Measurements from ENCODE around the gene NHLRC4. TPM values are rescaled to one million over a fixed set of nuclear protein-coding genes. Genes with fewer than 3 reads are reported as not detected.

Gene NHLRC4
- total and polyA plus RNA-seq, 9 of the 15 experiments (the other 6 are each of a cell fraction or from before 2014, with no cell fraction given) = 0.24 to 3.7 (median 1.3) TPM; not detected in 2

DNA sequence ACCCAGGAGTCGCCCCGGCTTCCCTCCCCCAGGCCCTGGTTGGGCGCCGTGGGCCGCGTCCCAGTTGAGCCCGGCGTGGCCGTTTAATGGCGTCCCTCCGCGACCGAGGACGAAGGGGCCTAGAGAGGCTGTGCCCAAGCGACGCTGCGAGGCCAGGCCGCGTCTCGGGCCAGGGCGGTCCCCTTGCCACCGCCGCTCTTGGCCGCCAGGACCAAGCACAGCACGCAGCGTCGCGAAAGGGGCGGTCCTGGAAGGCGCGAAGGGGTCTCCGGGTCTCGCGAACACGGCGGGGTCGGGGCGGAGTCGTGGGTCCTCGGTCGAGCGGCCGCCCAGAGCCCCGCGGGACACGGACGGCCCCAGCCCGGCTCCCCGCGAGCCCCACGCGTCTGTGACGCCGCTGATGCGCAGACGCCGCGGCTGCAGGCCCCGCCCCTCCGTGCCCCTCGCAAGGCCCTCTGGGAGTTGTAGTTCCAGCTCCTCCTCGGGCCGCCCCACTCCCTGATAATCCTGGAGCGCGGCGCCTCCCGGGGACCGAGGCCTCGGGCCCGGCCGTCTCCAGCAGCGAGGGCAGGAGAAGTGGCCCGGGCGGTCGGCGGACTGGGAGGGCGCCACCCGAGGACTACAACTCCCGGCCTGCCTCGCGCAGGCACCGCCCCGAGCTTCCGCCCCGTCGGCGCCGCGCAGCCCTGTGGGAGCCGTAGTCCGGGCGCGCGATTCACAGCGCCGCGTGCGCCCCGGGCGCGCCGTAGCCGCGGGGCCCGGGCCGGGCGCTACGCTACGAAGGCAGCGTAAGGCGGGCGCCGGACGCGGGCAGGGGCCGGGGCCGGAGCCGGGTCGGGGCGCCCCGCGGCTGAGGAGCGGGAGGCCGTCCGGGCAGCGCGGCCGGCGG, 39.5 kb upstream of the NHLRC4 start, which contains the start of gene CAPN15 (continued):
- TF ChIP-seq SIRT6 (IDR thresholded peaks at IDR 0.05; ENCODE audit: low read depth, low read length) (no peak), HDAC8 (tag; IDR thresholded peaks at IDR 0.05) (0 out of 2 replicates have a peak, but pooled peaks have one; percentile 68), CBFB (CRISPR knock-in tag; IDR thresholded peaks at IDR 0.05) (peak; percentile 50; the same call in 1 of the 2 replicates)
- TF ChIP-seq, protein P1, sequence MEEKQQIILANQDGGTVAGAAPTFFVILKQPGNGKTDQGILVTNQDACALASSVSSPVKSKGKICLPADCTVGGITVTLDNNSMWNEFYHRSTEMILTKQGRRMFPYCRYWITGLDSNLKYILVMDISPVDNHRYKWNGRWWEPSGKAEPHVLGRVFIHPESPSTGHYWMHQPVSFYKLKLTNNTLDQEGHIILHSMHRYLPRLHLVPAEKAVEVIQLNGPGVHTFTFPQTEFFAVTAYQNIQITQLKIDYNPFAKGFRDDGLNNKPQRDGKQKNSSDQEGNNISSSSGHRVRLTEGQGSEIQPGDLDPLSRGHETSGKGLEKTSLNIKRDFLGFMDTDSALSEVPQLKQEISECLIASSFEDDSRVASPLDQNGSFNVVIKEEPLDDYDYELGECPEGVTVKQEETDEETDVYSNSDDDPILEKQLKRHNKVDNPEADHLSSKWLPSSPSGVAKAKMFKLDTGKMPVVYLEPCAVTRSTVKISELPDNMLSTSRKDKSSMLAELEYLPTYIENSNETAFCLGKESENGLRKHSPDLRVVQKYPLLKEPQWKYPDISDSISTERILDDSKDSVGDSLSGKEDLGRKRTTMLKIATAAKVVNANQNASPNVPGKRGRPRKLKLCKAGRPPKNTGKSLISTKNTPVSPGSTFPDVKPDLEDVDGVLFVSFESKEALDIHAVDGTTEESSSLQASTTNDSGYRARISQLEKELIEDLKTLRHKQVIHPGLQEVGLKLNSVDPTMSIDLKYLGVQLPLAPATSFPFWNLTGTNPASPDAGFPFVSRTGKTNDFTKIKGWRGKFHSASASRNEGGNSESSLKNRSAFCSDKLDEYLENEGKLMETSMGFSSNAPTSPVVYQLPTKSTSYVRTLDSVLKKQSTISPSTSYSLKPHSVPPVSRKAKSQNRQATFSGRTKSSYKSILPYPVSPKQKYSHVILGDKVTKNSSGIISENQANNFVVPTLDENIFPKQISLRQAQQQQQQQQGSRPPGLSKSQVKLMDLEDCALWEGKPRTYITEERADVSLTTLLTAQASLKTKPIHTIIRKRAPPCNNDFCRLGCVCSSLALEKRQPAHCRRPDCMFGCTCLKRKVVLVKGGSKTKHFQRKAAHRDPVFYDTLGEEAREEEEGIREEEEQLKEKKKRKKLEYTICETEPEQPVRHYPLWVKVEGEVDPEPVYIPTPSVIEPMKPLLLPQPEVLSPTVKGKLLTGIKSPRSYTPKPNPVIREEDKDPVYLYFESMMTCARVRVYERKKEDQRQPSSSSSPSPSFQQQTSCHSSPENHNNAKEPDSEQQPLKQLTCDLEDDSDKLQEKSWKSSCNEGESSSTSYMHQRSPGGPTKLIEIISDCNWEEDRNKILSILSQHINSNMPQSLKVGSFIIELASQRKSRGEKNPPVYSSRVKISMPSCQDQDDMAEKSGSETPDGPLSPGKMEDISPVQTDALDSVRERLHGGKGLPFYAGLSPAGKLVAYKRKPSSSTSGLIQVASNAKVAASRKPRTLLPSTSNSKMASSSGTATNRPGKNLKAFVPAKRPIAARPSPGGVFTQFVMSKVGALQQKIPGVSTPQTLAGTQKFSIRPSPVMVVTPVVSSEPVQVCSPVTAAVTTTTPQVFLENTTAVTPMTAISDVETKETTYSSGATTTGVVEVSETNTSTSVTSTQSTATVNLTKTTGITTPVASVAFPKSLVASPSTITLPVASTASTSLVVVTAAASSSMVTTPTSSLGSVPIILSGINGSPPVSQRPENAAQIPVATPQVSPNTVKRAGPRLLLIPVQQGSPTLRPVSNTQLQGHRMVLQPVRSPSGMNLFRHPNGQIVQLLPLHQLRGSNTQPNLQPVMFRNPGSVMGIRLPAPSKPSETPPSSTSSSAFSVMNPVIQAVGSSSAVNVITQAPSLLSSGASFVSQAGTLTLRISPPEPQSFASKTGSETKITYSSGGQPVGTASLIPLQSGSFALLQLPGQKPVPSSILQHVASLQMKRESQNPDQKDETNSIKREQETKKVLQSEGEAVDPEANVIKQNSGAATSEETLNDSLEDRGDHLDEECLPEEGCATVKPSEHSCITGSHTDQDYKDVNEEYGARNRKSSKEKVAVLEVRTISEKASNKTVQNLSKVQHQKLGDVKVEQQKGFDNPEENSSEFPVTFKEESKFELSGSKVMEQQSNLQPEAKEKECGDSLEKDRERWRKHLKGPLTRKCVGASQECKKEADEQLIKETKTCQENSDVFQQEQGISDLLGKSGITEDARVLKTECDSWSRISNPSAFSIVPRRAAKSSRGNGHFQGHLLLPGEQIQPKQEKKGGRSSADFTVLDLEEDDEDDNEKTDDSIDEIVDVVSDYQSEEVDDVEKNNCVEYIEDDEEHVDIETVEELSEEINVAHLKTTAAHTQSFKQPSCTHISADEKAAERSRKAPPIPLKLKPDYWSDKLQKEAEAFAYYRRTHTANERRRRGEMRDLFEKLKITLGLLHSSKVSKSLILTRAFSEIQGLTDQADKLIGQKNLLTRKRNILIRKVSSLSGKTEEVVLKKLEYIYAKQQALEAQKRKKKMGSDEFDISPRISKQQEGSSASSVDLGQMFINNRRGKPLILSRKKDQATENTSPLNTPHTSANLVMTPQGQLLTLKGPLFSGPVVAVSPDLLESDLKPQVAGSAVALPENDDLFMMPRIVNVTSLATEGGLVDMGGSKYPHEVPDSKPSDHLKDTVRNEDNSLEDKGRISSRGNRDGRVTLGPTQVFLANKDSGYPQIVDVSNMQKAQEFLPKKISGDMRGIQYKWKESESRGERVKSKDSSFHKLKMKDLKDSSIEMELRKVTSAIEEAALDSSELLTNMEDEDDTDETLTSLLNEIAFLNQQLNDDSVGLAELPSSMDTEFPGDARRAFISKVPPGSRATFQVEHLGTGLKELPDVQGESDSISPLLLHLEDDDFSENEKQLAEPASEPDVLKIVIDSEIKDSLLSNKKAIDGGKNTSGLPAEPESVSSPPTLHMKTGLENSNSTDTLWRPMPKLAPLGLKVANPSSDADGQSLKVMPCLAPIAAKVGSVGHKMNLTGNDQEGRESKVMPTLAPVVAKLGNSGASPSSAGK (IDR thresholded peaks at IDR 0.05) = peak; percentile 49
- TF ChIP-seq, protein P2, sequence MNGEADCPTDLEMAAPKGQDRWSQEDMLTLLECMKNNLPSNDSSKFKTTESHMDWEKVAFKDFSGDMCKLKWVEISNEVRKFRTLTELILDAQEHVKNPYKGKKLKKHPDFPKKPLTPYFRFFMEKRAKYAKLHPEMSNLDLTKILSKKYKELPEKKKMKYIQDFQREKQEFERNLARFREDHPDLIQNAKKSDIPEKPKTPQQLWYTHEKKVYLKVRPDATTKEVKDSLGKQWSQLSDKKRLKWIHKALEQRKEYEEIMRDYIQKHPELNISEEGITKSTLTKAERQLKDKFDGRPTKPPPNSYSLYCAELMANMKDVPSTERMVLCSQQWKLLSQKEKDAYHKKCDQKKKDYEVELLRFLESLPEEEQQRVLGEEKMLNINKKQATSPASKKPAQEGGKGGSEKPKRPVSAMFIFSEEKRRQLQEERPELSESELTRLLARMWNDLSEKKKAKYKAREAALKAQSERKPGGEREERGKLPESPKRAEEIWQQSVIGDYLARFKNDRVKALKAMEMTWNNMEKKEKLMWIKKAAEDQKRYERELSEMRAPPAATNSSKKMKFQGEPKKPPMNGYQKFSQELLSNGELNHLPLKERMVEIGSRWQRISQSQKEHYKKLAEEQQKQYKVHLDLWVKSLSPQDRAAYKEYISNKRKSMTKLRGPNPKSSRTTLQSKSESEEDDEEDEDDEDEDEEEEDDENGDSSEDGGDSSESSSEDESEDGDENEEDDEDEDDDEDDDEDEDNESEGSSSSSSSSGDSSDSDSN (IDR thresholded peaks at IDR 0.05; ENCODE audit: borderline replicate concordance in 1 of 2, low read depth in 2 of 2, low read length in 2 of 2) = peak; percentile 100
- TF ChIP-seq, protein P3, sequence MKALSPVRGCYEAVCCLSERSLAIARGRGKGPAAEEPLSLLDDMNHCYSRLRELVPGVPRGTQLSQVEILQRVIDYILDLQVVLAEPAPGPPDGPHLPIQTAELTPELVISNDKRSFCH (CRISPR knock-in tag; IDR thresholded peaks at IDR 0.05) = no peak
- TF ChIP-seq, protein P3 (tag; IDR thresholded peaks at IDR 0.05) = 0 out of 2 replicates have a peak, but pooled peaks have one; percentile 67
- TF ChIP-seq, protein P4, sequence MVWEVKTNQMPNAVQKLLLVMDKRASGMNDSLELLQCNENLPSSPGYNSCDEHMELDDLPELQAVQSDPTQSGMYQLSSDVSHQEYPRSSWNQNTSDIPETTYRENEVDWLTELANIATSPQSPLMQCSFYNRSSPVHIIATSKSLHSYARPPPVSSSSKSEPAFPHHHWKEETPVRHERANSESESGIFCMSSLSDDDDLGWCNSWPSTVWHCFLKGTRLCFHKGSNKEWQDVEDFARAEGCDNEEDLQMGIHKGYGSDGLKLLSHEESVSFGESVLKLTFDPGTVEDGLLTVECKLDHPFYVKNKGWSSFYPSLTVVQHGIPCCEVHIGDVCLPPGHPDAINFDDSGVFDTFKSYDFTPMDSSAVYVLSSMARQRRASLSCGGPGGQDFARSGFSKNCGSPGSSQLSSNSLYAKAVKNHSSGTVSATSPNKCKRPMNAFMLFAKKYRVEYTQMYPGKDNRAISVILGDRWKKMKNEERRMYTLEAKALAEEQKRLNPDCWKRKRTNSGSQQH (CRISPR knock-in tag; IDR thresholded peaks at IDR 0.05) = no peak
